Measurements from ENCODE around the gene MAPKAPK3.
A peak's percentile ranks its signal among the peaks of the same experiment; 100 is the strongest.

The MAPKAPK3 gene

GRCh38 chr3:50617096-50617791 is at the start of gene MAPKAPK3:
MAPKAPK3 (plus strand) TSS chr3:50617151; CDS start chr3:50617566, 415 bp downstream.
- DNase-seq = peak; percentile 54

- DNase-seq = peak; percentile 96
Observed at GRCh38 chr3:50567386-50568167, 49.4 kb upstream of the MAPKAPK3 start, which contains the start of gene C3orf18. C3orf18 (minus strand) TSS chr3:50567747; CDS start chr3:50565699, 2,048 bp downstream.

GRCh38 chr3:50568947-50569749 is 47.8 kb upstream of the MAPKAPK3 start, which contains the start of gene HEMK1:
HEMK1 (plus strand) TSS chr3:50569522; CDS start chr3:50571105, 1,583 bp downstream.
- DNase-seq = peak; percentile 94

- no peak for DNase-seq
Observed at GRCh38 chr3:50570508-50571279, 46.3 kb upstream of the MAPKAPK3 start.

GRCh38 chr3:50571486-50571885 is 45.5 kb upstream of the MAPKAPK3 start:
- DNase-seq = no peak

GRCh38 chr3:50572158-50572557 is 44.8 kb upstream of the MAPKAPK3 start:
- peak; percentile 82 for DNase-seq

- peak; percentile 21 for DNase-seq
Observed at GRCh38 chr3:50572801-50573371, 44.1 kb upstream of the MAPKAPK3 start.

GRCh38 chr3:50573566-50574443 is 43.1 kb upstream of the MAPKAPK3 start:
- peak; percentile 56 for DNase-seq

GRCh38 chr3:50574444-50574831 is 42.5 kb upstream of the MAPKAPK3 start:
- no peak for DNase-seq

GRCh38 chr3:50575372-50575771 is 41.6 kb upstream of the MAPKAPK3 start:
- DNase-seq = no peak

- DNase-seq = no peak
Observed at GRCh38 chr3:50577348-50577747, 39.6 kb upstream of the MAPKAPK3 start.

- DNase-seq = no peak
Observed at GRCh38 chr3:50580683-50581458, 36.1 kb upstream of the MAPKAPK3 start.

- no peak for DNase-seq
Observed at GRCh38 chr3:50581459-50581842, 35.5 kb upstream of the MAPKAPK3 start.

GRCh38 chr3:50582083-50582482 is 34.9 kb upstream of the MAPKAPK3 start:
- DNase-seq = no peak

- DNase-seq = no peak
Observed at GRCh38 chr3:50583897-50584296, 33.1 kb upstream of the MAPKAPK3 start.

GRCh38 chr3:50584391-50584790 is 32.6 kb upstream of the MAPKAPK3 start:
- no peak for DNase-seq

- no peak for DNase-seq
Observed at GRCh38 chr3:50585919-50586762, 30.8 kb upstream of the MAPKAPK3 start.

- DNase-seq = no peak
Observed at GRCh38 chr3:50586763-50587070, 30.2 kb upstream of the MAPKAPK3 start.

- DNase-seq = no peak
Observed at GRCh38 chr3:50587373-50587772, 29.6 kb upstream of the MAPKAPK3 start.

All from activated naive CD4-positive, alpha-beta T cell treated with anti-CD3 and anti-CD28 coated beads, Interleukin-2, amount 50 U/mL, for 16 hours (primary cell).